NCI-H1436 (cell line): ENCODE measurements around the gene TRIM60.
"Not testable (repeated sequence)": the region's sequence is repeated elsewhere in the genome, so short reads cannot be mapped to it uniquely, and the experiment has no call there.

Experiments
- DNase-seq: peaks from one replicate; lab custom pipeline; 2025; lab: John Stamatoyannopoulos, UW

Gene TRIM60

DNA sequence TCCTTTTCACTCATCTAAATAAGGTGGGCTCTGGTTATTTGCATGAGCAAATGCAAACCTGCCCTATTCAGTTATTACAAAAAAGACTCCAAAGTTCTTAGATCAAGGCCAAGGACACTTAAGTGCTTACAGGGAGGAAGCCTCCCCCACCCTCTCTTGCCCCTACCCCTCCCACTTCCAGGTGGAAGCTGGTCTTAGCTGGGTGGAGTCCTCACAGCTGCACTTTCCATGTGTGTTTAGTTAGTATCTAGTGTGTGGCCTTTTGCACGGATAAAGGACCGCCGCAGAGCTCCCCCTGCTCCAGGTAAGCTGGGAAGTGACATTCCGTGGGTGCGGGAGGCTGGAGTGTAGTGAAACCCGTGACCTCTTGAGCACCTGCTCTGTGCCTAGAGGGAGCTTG lies 21.8 kb downstream of the TRIM60 start, which contains the start of gene TRIM75:
Gene TRIM75, plus strand, starts transcription at position 222 of the 400 bp plus-strand sequence. CDS start 5,282 bp downstream, outside the sequence.
- no peak for DNase-seq

DNA sequence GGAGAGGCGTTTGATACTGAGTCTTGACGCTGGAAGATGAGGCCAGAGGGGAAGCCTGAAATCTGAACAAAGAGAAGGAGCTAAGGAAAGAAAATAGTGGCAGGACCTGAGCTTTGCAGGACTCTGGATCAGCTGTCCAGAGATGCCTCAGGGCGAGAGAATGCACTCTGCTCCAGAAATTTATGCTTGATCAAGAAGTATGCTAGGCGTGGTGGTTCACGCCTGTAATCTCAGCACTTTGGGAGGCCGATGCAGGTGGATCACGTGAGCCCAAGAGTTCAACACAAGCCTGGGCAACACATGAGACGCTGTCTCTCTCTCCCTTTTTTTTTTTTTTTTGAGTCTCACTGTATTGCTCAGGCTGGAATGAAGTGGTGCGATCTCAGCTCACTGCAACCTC lies 23.8 kb downstream of the TRIM60 start:
- DNase-seq, result no peak

DNA sequence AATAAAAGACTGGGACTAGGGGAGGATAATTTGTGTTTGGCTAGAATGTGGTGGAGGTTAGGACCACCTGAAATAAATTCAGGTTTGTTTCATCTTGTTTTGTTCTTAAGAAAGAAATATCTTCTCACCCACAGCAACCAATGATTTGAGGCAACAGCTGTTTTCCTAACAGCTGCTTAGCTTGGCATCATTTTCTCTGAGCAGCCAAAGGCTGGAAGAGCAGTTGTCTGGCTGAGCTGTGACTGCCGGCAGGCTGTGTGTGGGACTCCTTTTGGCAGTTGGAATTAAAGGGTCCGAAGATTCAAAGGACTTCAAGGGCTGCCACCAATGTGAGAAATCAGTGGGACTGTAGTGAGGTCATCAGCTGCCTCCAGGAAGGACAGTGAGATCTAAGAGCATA lies 26.9 kb downstream of the TRIM60 start:
- no peak for DNase-seq

DNA sequence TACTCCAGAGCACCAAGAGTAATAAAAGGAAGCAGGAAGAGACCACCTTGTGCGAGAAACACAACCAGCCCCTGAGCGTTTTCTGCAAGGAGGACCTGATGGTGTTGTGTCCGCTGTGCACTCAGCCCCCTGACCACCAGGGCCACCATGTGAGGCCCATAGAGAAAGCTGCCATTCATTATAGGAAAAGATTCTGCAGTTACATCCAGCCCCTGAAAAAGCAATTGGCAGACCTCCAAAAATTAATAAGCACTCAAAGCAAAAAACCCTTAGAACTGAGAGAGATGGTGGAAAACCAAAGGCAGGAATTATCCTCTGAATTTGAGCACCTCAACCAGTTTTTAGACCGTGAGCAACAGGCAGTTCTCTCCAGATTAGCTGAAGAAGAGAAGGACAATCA lies 27.6 kb downstream of the TRIM60 start:
- DNase-seq, result no peak

DNA sequence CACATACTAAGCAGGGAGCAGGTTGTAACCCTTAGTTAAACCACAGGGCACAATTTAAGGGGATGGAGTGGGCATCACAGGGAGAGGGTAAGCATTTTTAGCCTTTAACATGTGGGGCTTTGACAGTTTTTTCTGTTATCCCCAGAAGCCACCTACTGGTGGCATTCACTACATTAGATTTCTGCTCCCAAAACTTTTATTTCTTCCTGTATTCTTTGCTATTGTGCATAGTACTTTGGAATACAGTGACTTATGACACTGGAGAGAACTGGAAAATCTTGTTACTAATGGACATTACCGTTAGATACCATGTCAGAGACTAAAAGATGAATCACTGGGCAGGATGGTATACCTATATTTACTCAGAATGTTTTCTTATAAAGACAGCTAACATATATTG lies 29.1 kb downstream of the TRIM60 start:
- no peak for DNase-seq

DNA sequence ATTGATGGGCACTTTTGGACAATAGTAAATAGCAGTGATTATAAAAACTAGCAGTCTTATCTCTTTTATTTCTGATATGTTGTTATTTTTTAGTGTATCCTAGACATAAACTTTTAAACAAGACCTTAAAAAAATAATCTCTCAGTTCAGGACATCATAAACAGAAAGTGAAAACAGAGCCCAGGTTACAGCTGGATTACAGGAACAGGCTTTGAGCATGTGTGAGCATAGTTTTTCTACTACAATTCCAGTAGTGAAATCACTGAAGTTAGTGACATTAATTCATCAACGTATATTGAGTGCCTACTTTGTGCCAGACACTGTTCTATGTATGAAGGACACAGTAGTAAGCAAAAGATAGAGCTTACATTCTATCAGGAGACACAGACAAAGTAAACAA lies 38.8 kb downstream of the TRIM60 start:
- DNase-seq, result no peak

DNA sequence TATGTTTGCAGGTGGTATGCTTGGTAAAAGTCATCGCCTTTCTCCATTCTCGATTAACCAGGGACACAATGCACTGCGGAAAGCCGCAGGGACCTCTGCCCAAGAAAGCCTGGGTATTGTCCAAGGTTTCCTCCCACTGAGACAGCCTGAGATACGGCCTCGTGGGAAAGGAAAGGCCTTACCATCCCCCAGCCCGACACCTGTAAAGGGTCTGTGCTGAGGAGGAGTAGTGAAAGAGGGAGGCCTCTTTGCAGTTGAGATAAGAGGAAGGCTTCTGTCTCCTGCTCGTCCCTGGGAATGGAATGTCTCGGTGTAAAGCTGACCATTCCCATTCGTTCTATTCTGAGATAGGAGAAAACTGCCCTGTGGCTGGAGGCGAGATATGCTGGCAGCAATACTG lies 41.5 kb downstream of the TRIM60 start:
- DNase-seq, result not testable (repeated sequence)

DNA sequence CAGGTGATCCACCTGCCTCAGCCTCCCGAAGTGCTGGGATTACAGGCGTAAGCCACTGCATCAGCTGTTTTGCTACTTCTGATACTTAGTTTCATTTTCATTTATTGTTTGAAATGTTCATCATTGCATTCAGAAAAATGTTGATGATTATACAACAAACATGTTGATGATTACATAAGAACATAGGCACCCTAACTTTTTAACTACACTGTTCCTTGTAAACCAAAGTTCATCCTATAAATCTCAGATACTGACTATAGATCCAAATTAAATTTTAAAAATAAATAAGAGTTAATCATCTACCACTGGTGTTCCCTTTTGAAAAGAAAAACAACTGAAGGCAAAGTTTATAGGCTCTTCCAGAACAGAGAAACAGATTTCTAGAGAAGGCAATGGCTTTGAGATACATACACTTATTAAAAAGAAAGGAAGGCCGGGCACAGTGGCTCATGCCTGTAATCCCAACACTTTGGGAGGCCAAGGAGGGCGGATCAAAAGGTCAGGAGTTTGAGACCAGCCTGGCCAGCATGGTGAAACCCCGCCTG lies 45.3 kb downstream of the TRIM60 start:
- no peak for DNase-seq

DNA sequence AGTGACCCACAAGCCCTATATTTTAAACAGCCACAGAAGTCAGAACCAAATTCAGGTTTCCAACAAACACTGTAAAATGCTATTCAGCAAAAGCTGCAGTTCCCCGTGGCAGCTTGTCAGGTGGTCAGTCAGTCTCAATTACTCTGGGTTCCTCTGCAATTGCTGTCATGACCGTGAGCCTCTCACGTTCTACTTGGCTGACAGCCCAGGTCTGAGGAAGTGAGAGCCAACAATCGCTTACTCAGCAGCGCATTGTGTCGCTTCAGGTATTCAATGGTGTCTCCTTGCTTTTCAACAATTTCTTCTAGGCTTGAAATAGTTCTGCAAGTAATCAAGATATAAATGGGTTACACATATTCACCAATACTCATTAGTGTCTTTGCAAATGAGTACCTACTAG lies 47.7 kb downstream of the TRIM60 start:
- peak; percentile 11 for DNase-seq

DNA sequence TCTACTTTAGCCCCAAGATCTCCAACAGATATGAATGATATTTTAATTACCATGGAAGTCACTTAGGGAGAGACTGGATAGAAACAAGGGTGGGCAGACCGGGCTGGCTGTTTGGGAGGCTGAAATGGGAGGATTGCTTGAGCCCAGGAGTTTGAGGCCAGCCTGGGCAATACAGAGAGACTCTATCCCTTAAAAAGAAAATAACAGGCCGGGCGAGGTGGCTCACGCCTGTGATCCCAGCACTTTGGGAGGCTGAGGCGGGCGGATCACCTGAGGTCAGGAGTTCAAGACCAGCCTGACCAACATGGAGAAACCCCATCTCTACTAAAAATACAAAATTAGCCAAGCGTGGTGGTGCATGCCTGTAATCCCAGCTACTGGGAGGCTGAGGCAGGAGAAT lies 53.0 kb downstream of the TRIM60 start:
- not testable (repeated sequence) for DNase-seq

DNA sequence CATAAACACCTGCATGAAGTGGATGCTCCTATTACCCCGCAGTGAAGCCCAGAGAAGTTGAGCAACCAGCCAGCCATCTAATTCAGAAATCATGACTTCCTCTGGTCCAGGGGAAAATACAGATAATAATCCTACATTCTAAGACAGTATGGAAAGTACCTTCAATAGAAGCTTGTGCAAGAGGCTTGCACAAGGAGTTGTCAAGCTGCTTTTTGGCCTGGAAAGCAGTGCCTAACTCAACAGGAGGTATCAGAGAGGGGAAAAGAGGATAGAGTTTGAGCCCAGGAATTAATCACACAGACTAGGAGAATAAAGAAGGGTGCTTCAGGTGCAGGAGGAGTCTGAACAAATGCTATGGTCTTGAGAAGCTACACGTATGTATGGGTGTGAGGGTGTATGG lies 54.1 kb downstream of the TRIM60 start:
- DNase-seq, result no peak

DNA sequence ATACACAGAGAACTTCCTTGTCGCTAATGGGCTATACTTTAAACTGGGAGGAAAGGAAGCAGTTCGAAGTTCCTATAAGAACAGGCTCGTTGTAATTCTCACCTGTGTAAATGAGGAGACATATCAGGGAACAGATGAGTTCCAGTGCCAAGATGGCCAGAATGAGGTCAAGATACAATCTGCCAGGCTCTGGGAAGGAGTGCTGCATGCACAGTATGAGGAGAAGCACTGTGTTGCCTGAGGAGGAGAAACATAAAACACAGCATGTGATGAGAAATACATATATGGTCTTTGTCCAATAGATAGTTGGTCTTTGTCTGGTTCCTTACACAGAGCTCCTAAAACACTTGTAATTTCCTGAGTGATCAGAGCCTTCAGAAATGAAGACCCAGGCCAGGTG lies 56.6 kb downstream of the TRIM60 start:
- DNase-seq, result no peak
